GM12873 (cell line): ENCODE data around the gene NR3C2.
A peak's percentile ranks its signal among the peaks of the same experiment; 100 is the strongest.

ENCODE experiments used
- CTCF ChIP-seq: IDR thresholded peaks from 2 replicates; pipeline ENCODE4 v1.5.1; 2012; ENCODE audit warnings: low read depth, mild to moderate bottlenecking, moderate library complexity, low read length, control low read depth; ENCODE audit not compliant: insufficient read depth; ENCODE audit errors: missing control alignments

NR3C2 gene

DNA sequence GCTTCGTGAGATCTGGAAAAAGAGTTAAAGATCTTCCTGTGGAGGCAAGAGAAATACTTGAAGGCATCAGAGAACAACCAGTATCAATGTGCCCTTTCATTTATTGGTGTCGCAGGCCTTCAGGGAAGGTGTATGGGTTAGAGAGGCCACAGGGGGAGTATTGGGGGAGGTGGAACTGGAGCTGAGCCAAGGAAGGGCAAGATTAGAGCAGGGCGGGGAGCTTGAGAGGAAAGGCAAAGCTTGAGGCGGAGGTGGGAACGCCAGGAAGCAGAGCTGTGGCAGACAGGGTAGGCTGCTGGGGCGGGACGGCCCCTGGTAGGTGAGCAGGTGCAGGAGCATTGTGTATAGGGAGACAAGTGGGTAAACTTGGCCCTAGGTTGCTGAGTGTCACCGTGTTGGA, 380.4 kb downstream of the NR3C2 start:
- TF ChIP-seq CTCF: no peak

- no peak for TF ChIP-seq CTCF
Observed at GRCh38 chr4:148061141-148061481, 381.1 kb downstream of the NR3C2 start.

DNA sequence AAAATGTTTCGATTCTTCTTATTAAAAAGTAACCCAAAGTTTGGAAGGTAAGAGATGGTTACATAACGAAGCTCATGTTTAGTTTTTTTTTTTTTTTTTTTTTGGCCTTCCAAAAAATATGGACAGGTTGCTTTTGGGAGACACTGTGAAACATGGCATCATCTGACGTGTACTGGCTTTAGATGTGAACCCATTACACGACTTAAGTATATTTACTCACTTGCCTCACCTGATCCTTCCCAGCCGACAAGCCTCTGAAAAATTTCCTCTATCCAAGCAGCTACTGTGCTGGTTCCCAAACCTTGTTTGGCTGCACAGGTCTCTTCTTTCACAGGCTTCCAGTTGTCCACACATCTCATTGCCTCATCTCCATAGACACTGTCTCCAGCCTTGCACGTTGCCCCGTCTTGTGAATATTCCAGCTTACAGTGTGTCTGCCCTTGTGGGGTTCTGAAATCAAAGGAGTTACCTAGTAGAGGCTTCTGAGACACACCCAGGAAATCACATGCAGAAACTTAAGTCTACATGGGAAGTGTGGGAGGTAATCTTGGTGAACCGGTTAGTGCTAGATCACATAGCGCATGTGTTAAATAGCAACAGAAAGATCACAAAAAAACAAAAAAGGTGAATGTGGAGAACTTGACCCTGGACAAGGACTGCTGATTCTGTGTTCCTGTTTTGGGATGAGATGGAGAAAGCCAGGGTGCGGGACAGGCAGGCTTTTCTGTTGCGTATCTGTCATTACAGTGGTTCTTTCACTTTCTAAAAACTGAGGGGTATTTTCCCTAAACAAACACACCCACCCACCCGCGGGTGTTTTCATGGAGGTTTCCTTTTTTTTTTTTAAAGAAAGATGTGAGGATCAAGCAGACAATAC, 381.7 kb downstream of the NR3C2 start:
- TF ChIP-seq CTCF: no peak

- TF ChIP-seq CTCF: no peak
Observed at GRCh38 chr4:148059617-148060180, 382.5 kb downstream of the NR3C2 start.

DNA sequence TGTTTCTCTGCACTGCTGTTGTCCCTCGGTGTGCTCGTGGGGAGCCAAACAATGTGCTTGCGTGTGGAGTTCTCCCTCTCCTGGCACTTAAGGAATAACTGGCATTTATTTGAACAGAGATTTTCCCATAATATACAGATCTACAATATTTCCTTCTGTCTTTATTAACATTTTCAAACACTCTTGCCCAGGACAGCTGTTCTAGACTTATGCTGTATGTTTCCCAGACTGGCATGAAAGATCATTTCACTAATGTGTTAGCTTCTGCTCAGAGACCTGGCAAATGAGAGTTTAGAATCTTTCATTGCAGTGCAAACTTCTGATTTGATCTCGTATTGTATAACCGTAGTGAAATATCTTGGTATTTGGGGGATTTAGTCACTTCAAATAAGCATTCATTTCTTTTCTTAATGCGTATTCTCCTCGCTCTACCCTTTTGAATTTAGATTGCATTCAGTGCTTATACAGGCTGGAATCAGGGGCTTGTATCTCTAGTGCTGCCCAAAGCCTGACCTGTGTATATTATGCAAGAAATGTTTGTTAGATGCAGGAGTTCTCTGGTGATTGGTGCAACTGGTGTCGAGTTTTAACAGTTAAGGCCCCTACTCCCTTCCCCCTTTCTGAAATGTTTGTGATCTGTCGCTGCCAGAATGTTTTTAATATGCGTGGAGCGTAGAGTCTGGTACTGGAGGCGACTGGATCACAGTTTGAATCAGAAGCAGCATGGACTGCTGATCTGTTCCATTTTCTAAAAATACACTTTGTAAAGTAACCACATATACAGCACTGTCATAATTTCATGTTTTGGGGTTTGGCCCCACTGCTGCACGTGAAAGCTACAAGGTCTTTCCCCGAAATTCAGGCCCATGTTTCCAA, 384.0 kb downstream of the NR3C2 start:
- TF ChIP-seq CTCF: no peak

- TF ChIP-seq CTCF: no peak
Observed at GRCh38 chr4:148057516-148057915, 384.7 kb downstream of the NR3C2 start.

GRCh38 chr4:148056879-148057278, 385.3 kb downstream of the NR3C2 start:
- peak; percentile 88 for TF ChIP-seq CTCF
